GM19468 (cell line): ENCODE data around the gene GFOD1.
"Not testable (repeated sequence)": the region's sequence is repeated elsewhere in the genome, so short reads cannot be mapped to it uniquely, and the experiment has no call there.

Experiments used
- ATAC-seq: cut with Tn5 transposase; IDR thresholded peaks from one replicate; pipeline ENCODE4 v1.9.1; 2021; ENCODE audit warnings: mild to moderate bottlenecking, moderate library complexity, moderate number of reproducible peaks; ENCODE audit not compliant: unreplicated experiment; ENCODE audit errors: extremely low read depth

The GFOD1 gene

DNA sequence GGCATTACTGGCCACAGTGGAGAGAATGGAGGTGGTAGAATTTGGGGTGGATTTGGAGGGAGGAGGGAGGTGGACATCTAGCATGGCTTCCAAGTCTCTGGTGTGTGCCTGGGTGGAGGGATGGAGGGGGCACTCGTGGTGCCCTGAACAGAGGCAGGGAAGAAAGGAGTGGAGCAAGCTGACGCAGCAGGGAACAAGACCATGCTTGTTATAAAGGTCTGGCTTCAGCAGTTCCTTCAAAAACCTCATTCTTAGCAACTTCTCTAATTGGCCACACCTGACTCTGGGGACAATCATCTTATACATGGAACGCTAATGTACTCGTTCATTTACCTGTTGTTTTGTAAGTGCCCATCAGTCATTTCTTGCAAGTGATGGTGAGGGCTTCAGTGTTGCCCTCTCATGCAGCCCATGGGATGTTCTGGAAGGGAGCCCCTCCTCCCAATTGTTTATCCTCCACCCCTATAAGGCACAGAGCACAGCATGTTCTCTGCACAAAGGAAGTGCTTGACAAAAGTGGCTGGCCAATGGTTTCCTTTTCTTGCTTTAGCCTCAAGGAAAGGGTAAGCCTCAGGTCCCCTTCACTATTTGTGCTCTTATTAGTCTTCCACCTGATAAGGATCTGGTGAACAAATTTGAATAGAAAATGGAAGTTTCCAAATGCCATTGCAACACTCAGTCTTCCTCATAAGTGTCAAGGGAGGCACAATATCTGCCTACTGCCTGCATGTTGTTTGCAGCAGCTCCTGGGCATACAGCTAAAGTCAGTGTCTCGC is 39.3 kb downstream of the GFOD1 start:
- no peak for ATAC-seq

GRCh38 chr6:13446381-13446780 is 41.0 kb downstream of the GFOD1 start:
- ATAC-seq: no peak

GRCh38 chr6:13445744-13446115 is 41.7 kb downstream of the GFOD1 start:
- no peak for ATAC-seq

GRCh38 chr6:13445005-13445743 is 42.2 kb downstream of the GFOD1 start:
- no peak for ATAC-seq

- ATAC-seq: no peak
These were observed 42.8 kb downstream of the GFOD1 start for GRCh38 chr6:13444604-13445003.

GRCh38 chr6:13443978-13444377 is 43.4 kb downstream of the GFOD1 start:
- not testable (repeated sequence) for ATAC-seq

DNA sequence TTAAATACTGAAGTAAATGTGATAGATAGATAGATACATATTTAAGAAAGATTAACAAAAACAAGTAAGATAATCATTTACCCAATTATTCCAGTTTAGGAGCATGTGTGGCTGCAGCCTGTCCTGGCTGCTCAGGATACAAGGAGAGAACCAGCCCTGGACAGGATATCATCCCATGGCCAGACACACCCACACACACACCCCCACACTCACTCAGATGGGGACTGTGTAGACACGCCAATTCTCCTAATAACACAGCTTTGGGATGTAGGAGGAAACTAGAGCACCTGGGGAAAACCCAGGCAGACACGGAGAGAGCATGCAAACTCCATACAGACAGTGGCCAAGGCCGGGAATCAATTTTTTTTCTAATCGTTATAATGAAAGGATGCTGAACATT is 45.6 kb downstream of the GFOD1 start:
- no peak for ATAC-seq

- ATAC-seq: no peak
These were observed 47.8 kb downstream of the GFOD1 start for GRCh38 chr6:13439644-13440043.

DNA sequence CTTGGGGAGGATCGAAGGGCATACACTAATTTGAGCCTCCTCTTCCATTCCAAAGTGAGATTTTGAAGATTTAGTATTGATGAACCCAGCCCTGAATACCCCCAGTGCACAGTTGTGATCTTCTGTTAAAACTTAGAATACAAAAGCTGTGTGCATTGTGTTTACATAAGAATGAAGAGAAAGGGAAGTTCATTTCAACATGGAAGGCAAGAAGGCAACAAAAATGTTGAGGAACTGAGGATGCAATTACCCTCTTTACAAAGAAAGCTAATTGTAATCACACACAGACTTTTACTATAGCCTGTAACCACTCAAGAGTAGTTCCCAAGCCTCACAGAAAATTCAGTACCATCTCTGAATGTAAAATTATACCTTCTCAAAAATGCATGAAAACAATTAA is 49.3 kb downstream of the GFOD1 start:
- no peak for ATAC-seq

- no peak for ATAC-seq
These were observed 50.0 kb downstream of the GFOD1 start for GRCh38 chr6:13437218-13437996.

DNA sequence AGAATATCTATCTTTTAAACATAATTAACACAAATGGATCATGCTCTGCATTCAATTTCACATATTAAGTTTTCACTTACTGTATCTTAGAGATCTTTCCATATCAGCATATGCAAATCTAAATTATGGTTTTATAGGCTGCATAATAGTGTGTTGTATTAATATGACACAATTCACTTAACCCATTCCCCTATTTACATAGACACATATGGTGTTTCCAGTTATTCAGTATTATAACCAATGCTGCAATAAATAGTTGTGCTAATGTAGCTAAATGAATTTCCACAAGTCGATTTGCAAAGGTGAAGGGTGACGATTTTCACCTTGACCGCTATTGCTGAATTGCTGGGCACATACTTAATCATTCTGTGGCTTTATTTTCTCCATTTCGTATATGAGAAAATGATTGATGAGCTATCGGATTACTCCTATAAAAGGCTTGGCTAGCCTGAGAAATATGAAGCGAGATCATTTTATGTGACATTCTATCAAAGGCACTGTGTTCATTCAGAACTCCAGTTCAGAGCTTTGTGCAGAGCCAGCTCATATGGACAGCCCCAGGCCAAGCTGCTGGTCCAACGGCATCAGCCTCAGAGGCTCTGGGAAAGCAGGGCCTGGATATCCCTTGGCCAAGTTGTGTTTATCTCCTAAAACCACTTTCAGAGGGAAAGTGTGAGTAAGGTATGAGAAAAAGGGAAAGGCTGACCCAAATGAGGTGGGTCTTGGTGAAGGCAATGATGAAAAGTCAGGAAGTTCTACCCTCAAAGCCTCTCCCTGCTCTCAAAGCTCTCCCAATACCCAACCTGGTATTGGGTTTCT is 50.8 kb downstream of the GFOD1 start:
- no peak for ATAC-seq

DNA sequence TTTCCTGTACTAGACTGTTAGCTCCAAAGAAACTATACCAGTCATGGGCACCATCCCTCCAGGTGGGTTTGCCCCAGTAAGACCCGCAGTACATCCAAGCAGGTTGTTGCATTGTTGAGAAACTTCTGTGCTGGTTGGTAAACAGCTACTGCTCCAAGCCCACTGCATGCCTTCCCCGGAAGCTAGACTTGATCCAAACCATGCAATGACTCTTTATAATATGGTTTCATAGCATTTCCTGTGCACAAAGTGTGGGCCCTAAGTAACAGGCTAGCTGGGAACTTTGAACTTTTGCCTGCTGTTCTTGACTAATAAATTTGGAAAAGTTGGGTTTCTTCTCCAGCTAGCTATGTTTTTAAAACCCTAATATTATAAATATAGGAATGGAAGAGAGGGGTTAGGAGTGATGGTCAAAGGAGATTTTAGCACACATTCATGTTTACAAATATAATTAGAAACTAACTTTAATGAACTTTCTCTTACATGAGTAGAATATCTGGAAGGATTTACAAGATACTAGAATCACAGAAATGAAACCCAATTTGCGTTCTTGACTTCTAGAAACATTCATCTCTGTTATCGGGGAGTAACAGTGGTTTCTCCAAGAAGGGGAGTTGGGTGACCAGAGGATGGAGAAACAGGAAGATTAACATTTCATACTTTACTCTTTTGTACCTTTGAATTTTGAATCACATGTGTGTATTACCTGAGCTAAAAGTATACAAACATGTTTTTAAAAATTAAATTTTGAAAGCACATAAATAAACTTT is 51.7 kb downstream of the GFOD1 start:
- ATAC-seq: no peak

DNA sequence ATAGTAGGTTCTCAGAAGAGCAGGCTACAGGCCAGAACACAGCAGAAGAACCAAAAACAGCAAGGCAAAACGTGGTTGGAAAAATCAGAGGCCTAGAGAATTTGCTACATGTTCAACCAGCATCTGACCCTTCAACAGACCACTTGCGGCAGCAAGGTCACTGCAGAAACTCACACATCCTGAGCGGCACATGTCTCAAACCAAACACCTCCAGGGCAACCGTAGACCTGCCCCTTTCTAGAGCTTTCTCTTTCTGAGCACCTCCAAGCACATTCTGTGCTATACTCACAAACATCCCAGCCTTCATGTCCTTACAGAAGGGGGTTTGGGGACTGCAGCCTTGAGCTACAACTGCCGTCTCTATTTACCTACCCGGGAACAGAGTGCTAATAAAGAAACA is 52.6 kb downstream of the GFOD1 start:
- no peak for ATAC-seq

DNA sequence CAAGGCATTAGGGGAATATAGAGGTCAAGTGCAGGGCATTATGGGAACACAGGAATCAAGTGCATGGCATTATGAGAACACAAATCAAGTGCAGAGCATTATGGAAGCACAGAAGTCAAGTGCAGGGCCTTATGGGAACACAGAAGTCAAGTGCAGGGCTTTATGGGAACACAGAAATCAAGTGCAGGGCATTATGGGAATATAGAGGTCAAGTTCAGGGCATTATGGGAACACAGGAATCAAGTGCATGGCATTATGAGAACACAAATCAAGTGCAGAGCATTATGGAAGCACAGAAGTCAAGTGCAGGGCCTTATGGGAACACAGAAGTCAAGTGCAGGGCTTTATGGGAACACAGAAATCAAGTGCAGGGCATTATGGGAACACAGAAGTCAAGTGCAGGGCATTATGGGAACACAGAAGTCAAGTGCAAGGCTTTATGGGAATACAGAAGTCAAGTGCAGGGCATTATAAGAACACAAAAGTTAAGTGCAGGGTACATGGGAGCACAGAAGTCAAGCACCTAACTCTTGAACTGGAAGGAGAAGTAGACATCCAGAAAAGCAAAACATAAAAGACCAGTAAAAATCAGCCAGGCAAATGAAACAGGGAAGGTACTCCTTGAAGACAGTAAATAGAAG is 53.1 kb downstream of the GFOD1 start:
- ATAC-seq: not testable (repeated sequence)

GRCh38 chr6:13433709-13434121 is 53.7 kb downstream of the GFOD1 start:
- ATAC-seq: no peak

DNA sequence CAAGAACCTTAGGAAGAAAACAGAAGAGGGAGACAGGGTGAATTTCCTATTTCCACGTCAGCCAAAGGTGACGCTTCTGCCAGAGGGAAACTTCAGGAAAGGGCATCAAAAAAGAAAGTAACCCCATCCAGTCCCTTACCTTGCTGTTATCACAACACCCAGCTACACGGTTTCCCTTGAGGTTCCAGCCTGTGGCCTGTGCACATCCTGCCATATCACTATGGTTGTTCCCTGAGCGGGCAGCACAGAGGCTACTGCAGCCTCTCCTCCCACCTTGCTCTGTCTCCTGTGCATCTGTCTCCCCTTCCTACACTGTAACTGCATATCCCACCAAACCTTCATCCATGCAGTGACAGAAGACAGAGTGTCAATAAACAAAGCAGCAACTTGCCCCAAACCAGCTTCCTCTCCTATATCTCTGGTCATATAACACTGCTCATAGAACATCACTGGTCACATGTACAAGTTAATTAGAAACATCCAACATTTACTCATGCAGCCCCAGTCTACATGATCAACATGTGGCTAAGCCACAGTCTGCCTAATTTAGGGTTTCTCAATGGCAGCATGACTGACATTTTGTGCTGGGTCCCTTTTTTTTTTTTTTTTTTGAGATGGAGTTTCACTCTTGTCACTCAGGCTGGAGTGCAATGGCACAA is 54.7 kb downstream of the GFOD1 start:
- ATAC-seq: no peak

DNA sequence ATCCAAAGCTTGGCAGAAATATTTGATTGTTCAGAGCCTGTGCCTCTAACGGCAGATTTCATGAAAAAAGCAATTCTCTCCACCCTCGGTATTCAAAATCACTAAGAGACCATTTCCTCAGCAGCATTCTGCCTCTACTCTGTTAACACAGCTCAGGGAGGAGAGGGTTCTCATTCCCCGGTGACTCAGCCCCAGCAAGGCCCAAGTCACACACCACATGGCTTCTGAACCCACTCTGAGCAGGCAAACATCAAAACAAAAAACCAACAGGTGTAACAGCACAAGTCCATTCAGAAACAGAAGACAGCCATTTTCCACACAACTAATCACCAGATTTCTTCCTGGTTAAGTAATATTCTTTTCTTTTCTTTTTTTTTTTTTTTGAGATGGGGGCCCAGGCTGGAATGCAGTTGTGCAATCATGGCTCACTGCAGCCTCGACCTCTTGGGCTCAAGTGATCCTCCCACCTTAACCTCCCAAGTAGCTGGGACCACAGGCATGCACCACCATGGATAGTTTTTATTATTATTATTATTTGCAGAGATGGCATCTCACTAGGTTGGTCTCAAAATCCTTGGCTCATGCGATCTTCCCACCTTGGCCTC is 55.4 kb downstream of the GFOD1 start:
- no peak for ATAC-seq

DNA sequence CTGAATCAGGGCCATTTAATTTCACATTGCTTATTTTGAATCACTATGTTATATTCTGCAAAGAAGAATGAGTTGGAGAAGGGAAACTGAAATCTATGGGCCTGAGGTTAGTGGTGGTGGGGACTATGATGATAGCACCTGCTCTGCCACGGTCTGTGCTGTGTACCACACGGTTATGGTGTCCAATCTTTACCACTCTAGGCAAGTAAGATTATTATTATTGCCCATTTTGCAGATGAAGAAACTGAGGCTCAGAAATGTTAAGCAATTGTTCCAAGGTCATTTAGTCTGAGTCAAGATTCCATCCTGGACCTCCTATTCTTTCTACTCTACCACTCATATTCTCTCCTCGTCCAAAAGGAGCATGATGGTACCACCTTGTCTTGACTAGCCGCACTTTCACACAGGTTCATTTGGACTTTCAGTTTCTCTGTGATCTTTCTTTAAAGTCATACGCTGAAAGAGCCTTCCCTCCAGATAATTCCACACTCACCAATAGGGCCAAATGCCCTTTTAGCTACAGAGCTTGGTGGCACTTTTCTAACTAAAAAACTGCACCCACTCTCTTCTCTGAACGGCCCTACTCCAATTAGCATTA is 56.2 kb downstream of the GFOD1 start:
- no peak for ATAC-seq
